Suprapubic skin (tissue), 4 donors: Measurements from ENCODE around the gene UBE4B. TPM values are rescaled to one million over a fixed set of nuclear protein-coding genes. Genes with fewer than 3 reads are reported as not detected.

ENCODE experiments used
- DNase-seq, 2 donors: peaks; one replicate each; pipeline ENCODE4 v3.0.0-alpha.2; 2019; ENCODE audit warnings: low spot score in 2 of 2
- H3K27ac ChIP-seq: fragments of 200-600 bp; sonication (generic); one replicate; pipeline ENCODE4 v1.5.1; 2019
- H3K27me3 ChIP-seq: fragments of 200-600 bp; sonication (generic); one replicate; pipeline ENCODE4 v1.5.1; 2019
- H3K36me3 ChIP-seq: fragments of 200-600 bp; sonication (generic); one replicate; pipeline ENCODE4 v1.5.1; 2019
- H3K4me1 ChIP-seq: fragments of 200-600 bp; sonication (generic); one replicate; pipeline ENCODE4 v1.5.1; 2019
- H3K4me3 ChIP-seq: fragments of 200-600 bp; sonication (generic); one replicate; pipeline ENCODE4 v1.5.1; 2019; ENCODE audit warnings: mild to moderate bottlenecking
- H3K9me3 ChIP-seq: fragments of 200-600 bp; sonication (generic); one replicate; pipeline ENCODE4 v1.5.1; 2019
- EP300 ChIP-seq: sonication (generic); formaldehyde crosslinking; IDR thresholded peaks from one replicate; pipeline ENCODE4 v1.6.1; 2017; ENCODE audit warnings: antibody characterized with exemption
- POLR2A ChIP-seq, 2 donors: fragments of 450-650 bp; IDR thresholded peaks; one replicate each; pipeline ENCODE4 v1.6.1; 2017; ENCODE audit warnings: antibody characterized with exemption in 2 of 2, mild to moderate bottlenecking in 2 of 2, moderate library complexity in 2 of 2
- POLR2AphosphoS5 ChIP-seq, 3 donors: sonication (generic); formaldehyde crosslinking; IDR thresholded peaks; one replicate each; pipeline ENCODE4 v1.6.1; 2017; ENCODE audit warnings: antibody characterized with exemption in 3 of 3
- WGBS: methylation state at CpG from one replicate; pipeline ENCODE4 v1.1.5; 2018; 5-methylcytosine and 5-hydroxymethylcytosine counted together
- total RNA-seq, 4 donors: library from RNA; depleted of rRNA; stranded (reverse); fragments of >200 nt; gene quantifications; one replicate each; pipeline ENCODE4 v1.1.0, GENCODE V29; 2016
- TF ChIP-seq, protein P1 (sequence below), 2 donors: fragments of 200-600 bp in 1 of 2; fragments of 450-650 bp in 1 of 2; sonication (generic) in 1 of 2; IDR thresholded peaks; one replicate each; pipeline ENCODE4 v1.5.1; 2016 to 2019; ENCODE audit warnings: antibody characterized with exemption in 2 of 2, mild to moderate bottlenecking in 1 of 2, moderate library complexity in 1 of 2

Gene UBE4B
- total RNA-seq, 4 donors from 2014 or later = 65.6 to 145 (median 96.5) TPM

DNA sequence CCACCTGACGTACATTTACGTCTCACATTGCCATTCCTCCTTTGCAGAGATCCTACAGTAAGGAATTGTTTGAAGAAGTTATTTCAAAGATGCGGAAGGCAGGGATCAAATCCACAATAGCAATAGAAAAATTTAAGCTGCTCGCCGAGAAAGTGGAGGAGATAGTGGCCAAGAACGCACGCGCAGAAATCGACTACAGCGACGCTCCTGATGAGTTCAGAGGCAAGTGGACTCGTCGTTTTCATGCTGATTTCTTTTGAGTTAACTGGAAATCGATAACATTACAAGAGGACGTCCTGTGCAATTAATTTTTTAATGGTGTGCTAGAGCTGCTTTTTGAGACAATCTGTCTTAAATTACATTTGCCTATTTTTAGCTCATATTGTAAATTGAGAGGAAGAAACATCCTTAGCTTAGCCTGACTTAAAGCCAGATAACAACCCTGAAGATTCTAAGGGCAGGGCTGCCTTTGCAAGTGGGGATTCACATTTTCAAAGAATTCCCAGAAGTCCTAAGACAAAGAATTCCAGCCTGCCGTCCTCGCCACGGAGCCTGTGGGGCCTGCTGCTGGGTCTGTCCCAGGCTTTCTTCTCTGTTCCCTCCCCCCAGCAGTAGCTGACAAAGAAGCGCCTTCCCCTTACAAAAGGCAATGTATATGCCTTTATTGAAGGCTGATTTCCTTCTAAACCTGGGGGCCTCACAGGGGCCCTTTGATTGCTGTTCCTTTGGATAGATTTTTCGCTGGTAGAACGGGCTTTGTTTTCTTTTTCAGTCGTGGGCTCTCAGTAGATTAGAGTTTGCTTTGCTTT is 146.0 kb downstream of the UBE4B start:
- H3K27ac ChIP-seq = no peak overlapping the region
- peaks cover 4% of the 10 kb centered on the region for H3K4me1 ChIP-seq
- no peaks in the 10 kb centered on the region for H3K27me3 ChIP-seq
- H3K4me3 ChIP-seq = no peak overlapping the region
- DNase-seq = no peak
- 77% methylated on average over 22 of the region's 22 CpGs for WGBS
- TF ChIP-seq, protein P1, sequence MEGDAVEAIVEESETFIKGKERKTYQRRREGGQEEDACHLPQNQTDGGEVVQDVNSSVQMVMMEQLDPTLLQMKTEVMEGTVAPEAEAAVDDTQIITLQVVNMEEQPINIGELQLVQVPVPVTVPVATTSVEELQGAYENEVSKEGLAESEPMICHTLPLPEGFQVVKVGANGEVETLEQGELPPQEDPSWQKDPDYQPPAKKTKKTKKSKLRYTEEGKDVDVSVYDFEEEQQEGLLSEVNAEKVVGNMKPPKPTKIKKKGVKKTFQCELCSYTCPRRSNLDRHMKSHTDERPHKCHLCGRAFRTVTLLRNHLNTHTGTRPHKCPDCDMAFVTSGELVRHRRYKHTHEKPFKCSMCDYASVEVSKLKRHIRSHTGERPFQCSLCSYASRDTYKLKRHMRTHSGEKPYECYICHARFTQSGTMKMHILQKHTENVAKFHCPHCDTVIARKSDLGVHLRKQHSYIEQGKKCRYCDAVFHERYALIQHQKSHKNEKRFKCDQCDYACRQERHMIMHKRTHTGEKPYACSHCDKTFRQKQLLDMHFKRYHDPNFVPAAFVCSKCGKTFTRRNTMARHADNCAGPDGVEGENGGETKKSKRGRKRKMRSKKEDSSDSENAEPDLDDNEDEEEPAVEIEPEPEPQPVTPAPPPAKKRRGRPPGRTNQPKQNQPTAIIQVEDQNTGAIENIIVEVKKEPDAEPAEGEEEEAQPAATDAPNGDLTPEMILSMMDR (IDR thresholded peaks at IDR 0.05) = no peak
- TF ChIP-seq POLR2AphosphoS5 (IDR thresholded peaks at IDR 0.05) (no peak), POLR2A (IDR thresholded peaks at IDR 0.05) (no peak), EP300 (no peak)
- peaks cover 46% of the 10 kb centered on the region for H3K36me3 ChIP-seq
- no peaks in the 10 kb centered on the region for H3K9me3 ChIP-seq

DNA sequence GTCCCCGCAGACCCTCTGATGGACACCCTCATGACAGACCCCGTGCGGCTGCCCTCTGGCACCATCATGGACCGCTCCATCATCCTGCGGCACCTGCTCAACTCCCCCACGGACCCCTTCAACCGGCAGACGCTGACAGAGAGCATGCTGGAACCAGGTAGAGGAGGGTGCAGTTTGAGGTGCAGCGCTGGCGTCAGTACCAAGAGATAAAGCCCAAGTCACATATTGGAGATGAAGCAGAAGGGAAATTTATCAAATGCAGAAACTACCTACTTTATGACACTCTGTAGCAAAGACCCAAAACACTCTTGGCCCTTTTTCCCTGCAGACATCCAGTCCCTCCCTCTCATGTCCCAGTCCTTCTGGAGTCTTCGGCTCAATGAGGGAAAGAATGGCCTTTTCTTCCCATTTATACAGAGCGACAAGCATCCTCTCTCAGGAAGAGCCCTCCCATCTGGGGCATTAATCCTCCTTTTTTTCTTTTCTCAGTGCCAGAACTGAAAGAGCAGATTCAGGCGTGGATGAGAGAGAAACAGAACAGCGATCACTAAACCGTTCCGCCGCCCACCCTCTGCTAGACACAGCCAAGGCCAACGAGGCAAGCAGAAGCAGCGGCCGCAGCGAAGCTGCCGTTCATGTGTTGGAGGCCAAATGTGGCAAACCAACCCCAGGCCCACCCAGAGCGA is 146.8 kb downstream of the UBE4B start:
- TF ChIP-seq, protein P1 (IDR thresholded peaks at IDR 0.05) = no peak
- TF ChIP-seq EP300 (no peak), POLR2AphosphoS5 (IDR thresholded peaks at IDR 0.05) (no peak), POLR2A (IDR thresholded peaks at IDR 0.05) (no peak)
- 86% methylated on average over 23 of the region's 23 CpGs for WGBS
- Histone ChIP-seq H3K27me3 (no peaks in the 10 kb centered on the region), H3K9me3 (no peaks in the 10 kb centered on the region), H3K36me3 (peaks cover 42% of the 10 kb centered on the region), H3K27ac (no peak overlapping the region), H3K4me1 (peaks cover 4% of the 10 kb centered on the region), H3K4me3 (no peak overlapping the region)
- DNase-seq = no peak

DNA sequence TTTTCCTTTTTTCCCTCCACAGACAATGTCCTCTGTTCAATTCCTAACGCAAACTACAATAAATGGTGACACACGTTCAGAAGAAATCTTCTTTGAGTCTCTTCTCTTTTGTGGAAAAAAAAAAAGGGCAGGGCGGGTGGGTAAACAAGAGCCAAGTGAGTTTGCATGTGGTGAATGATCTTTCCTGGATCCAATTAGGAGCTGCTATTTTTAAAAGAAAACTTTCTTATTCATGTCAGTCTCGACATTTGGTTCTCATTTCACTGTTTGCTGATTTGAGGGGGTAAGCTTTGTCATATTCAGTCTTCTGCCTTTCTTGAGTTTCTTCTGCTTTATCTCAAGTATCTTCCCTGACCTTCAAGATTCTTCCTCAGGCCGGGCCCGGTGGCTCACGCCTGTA is 148.4 kb downstream of the UBE4B start:
- DNase-seq = no peak
- Histone ChIP-seq H3K27me3 (no peaks in the 10 kb centered on the region), H3K9me3 (no peaks in the 10 kb centered on the region), H3K4me3 (no peak overlapping the region), H3K36me3 (peaks cover 31% of the 10 kb centered on the region), H3K27ac (no peak overlapping the region), H3K4me1 (peaks cover 4% of the 10 kb centered on the region)
- WGBS = 61% methylated on average over 7 of the region's 7 CpGs
- TF ChIP-seq, protein P1 (IDR thresholded peaks at IDR 0.05) = no peak
- TF ChIP-seq EP300 (no peak), POLR2A (IDR thresholded peaks at IDR 0.05) (no peak), POLR2AphosphoS5 (IDR thresholded peaks at IDR 0.05) (no peak)

DNA sequence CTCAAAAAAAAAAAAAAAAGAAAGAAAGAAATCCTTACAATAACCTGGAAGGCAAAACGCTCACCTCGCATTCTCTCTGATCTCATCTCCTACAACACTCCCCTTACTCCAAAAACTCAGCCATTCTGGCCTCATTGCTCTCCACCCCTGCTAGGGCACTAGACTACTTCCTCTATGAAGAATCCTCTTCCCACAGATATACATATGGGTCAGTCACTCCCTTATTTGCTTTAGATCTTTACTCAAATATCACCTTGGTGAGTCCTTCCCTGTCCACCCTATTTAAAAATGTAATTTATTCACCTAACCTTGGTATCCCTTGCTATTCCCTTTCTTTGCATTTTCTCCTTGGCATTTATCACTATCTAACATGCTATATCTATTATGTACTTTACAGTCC is 153.0 kb downstream of the UBE4B start:
- Histone ChIP-seq H3K4me3 (no peak overlapping the region), H3K4me1 (no peaks in the 10 kb centered on the region), H3K27me3 (no peaks in the 10 kb centered on the region), H3K36me3 (peaks cover 1% of the 10 kb centered on the region), H3K27ac (no peak overlapping the region), H3K9me3 (no peaks in the 10 kb centered on the region)
- TF ChIP-seq, protein P1 (IDR thresholded peaks at IDR 0.05) = no peak
- TF ChIP-seq POLR2A (IDR thresholded peaks at IDR 0.05) (no peak), POLR2AphosphoS5 (IDR thresholded peaks at IDR 0.05) (no peak), EP300 (no peak)
- WGBS = 91% methylated on average over 2 of the region's 2 CpGs
- DNase-seq = no peak

DNA sequence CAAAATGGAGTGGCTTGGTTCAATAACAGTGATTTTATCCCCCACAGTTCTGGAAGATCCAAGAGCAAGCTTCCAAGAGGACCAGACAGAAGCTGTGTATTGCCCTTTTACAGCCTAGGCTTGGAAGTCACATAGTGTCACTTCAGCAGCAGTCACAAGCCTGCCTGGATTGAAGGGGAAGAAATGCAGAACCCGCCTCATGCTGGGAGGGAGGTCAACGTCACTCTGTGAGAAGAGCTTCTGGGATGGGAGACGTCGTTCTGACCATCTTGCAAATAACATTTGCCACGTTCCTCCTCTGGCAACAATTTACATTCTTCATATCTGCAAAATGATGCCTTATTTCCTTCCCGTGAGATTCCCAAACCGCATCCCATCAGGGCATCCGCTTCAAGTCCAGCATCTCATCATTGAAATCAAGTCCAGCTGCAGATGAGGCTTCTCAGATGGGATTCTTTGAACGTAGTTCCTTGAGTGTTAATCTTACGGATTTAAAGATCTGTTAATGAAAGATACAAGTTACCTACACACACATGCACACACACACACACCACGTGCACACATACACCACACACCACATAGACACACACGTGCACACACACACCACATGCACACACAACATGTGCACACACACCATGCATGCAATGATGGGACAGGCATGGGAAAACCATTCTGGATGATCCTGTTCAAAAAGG is 153.7 kb downstream of the UBE4B start:
- Histone ChIP-seq H3K36me3 (no peaks in the 10 kb centered on the region), H3K4me3 (no peak overlapping the region), H3K27ac (no peak overlapping the region), H3K27me3 (no peaks in the 10 kb centered on the region), H3K9me3 (no peaks in the 10 kb centered on the region), H3K4me1 (no peaks in the 10 kb centered on the region)
- TF ChIP-seq POLR2AphosphoS5 (IDR thresholded peaks at IDR 0.05) = no peak
- TF ChIP-seq EP300 = no peak
- no peak for TF ChIP-seq POLR2A (IDR thresholded peaks at IDR 0.05)
- 74% methylated on average over 12 of the region's 12 CpGs for WGBS
- DNase-seq = no peak
